Sigmoid colon (tissue), 7 donors: ENCODE results near the gene PCBP3. TPM values are rescaled to one million over a fixed set of nuclear protein-coding genes. Genes with fewer than 3 reads are reported as not detected.

Source experiments
- DNase-seq: peaks from one replicate; pipeline ENCODE4 v3.0.0-alpha.2; 2019
- H3K27ac ChIP-seq, 4 donors: fragments of 200-600 bp; sonication (generic); one replicate each; pipeline ENCODE4 v1.5.1; 2016 to 2019; ENCODE audit warnings: mild to moderate bottlenecking in 1 of 4
- H3K27me3 ChIP-seq, 3 donors: fragments of 200-600 bp; sonication (generic); one replicate each; pipeline ENCODE4 v1.5.1; 2019; ENCODE audit warnings: mild to moderate bottlenecking in 1 of 3
- H3K36me3 ChIP-seq, 4 donors: fragments of 200-600 bp; sonication (generic); one replicate each; pipeline ENCODE4 v1.5.1; 2016 to 2019
- H3K4me1 ChIP-seq, 4 donors: fragments of 200-600 bp; sonication (generic); one replicate each; pipeline ENCODE4 v1.5.1; 2017 to 2019
- H3K4me3 ChIP-seq, 4 donors: fragments of 200-600 bp; sonication (generic); one replicate each; pipeline ENCODE4 v1.5.1; 2017 to 2019; ENCODE audit warnings: mild to moderate bottlenecking in 2 of 4, moderate library complexity in 1 of 4
- H3K9me3 ChIP-seq, 4 donors: fragments of 200-600 bp in 3 of 4; sonication (generic) in 3 of 4; one replicate each; pipeline versions ENCODE4 v1.5.1 to v1.6.1; 2013 to 2019
- EP300 ChIP-seq, 4 donors: sonication (generic); formaldehyde crosslinking; IDR thresholded peaks; one replicate each; pipeline ENCODE4 v1.6.1; 2017; ENCODE audit warnings: antibody characterized with exemption in 4 of 4
- POLR2A ChIP-seq, 2 donors: fragments of 450-650 bp; IDR thresholded peaks; one replicate each; pipeline ENCODE4 v1.6.1; 2016; ENCODE audit warnings: antibody characterized with exemption in 2 of 2, mild to moderate bottlenecking in 2 of 2, moderate library complexity in 2 of 2
- POLR2AphosphoS5 ChIP-seq, 4 donors: sonication (generic); formaldehyde crosslinking; IDR thresholded peaks; one replicate each; pipeline ENCODE4 v1.6.1; 2017; ENCODE audit warnings: antibody characterized with exemption in 4 of 4
- WGBS, 2 donors: extraction: QIAGEN DNeasy Blood & Tissue Kit; methylation state at CpG; one replicate each; pipeline ENCODE4 v1.1.7; 2013; 5-methylcytosine and 5-hydroxymethylcytosine counted together
- intact Hi-C: fragments of 100-400 bp; cut with DNase I; formaldehyde crosslinking; loops from one replicate; pipeline ENCODE4 v1.15.1; 2023
- polyA plus RNA-seq, 3 donors: library from polyadenylated mRNA; stranded (reverse); fragments of 200-250 nt; gene quantifications; one replicate each; pipeline ENCODE4 v1.2.3, GENCODE V29; 2013
- total RNA-seq, 4 donors: library from RNA; depleted of rRNA; stranded (reverse); fragments of >200 nt; gene quantifications; one replicate each; pipeline ENCODE4 v1.1.0, GENCODE V29; 2016
- TF ChIP-seq, protein P1 (sequence below), 4 experiments: fragments of 450-650 bp in 3 of 4; fragments of 200-600 bp in 1 of 4; IDR thresholded peaks; one replicate each; pipeline ENCODE4 v1.5.1; 2016 to 2019; ENCODE audit warnings: antibody characterized with exemption in 4 of 4, mild to moderate bottlenecking in 3 of 4, moderate library complexity in 2 of 4
- donor health status: healthy with polysubstance abuse.
- donor health status: Bipolar disorder and iron deficiency.
- donor health status: healthy.

The PCBP3 gene
- total and polyA plus RNA-seq, 7 donors: 1.2 to 21.3 (median 8.2) TPM

DNA sequence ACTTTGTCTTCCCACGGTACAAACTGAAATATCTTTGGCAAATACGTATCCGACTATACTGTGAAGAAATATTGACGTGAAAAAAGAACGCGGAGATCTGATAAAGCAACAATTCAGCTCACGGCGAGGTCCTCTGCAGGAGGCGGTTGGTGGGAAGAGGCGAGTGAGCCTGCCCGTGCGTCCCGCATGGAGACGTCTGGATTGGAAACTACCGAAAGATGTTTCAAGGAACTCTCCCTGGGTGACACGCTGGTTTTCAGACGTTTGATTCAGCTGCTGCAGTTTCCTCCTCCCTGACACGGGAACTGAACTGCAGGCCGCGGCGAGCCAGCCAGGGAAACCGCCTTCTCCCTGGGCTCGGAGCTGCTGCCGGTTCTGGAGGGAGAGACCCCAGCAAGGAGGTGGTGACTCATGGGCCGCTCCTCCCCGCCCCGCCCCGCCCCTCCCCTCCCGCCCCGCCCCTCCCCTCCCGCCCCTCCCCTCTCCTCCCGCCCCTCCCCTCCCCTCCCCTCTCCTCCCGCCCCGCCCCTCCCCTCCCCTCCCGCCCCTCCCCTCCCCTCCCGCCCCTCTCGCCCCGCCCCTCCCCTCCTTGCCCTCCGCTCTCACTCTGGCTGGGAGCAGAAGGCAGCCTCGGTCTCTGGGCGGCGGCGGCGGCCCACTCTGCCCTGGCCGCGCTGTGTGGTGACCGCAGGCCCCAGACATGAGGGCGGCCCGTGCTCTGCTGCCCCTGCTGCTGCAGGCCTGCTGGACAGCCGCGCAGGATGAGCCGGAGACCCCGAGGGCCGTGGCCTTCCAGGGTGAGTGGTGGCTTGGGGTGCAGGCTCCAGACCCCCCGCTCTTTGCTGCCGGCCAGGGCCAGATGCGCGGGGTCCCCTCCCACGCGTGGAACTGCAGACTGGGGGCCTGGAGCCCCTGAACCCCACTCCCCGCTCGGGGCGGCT is 337.9 kb downstream of the PCBP3 start, which contains the start of gene COL6A1:
COL6A1 (plus strand) TSS at position 620 of the 941 bp plus-strand sequence; CDS start at position 701, 81 bp downstream.
- Histone ChIP-seq H3K27ac (peak within 1 kb of the TSS; percentile 95 to 98 (median 98)), H3K9me3 (no peaks in the 10 kb centered on the region), H3K4me1 (peaks cover 0 to 70% (median 63%) of the 10 kb centered on the region in 4 donors), H3K4me3 (peak within 1 kb of the TSS; percentile 79 to 99 (median 94)), H3K36me3 (peaks cover 16 to 29% (median 20%) of the 10 kb centered on the region in 4 donors), H3K27me3 (no peaks in the 10 kb centered on the region)
- intact Hi-C loops: loop anchor here (2.0 kb wide), 1 partner anchor 41 kb away; no protein-coding TSS in a partner anchor
- 1 to 2% methylated on average over 54 of the region's 63 CpGs for WGBS, 2 donors
- peak in 1 of 4 donors; percentile 4 for TF ChIP-seq EP300 (IDR thresholded peaks at IDR 0.05)
- TF ChIP-seq, protein P1, sequence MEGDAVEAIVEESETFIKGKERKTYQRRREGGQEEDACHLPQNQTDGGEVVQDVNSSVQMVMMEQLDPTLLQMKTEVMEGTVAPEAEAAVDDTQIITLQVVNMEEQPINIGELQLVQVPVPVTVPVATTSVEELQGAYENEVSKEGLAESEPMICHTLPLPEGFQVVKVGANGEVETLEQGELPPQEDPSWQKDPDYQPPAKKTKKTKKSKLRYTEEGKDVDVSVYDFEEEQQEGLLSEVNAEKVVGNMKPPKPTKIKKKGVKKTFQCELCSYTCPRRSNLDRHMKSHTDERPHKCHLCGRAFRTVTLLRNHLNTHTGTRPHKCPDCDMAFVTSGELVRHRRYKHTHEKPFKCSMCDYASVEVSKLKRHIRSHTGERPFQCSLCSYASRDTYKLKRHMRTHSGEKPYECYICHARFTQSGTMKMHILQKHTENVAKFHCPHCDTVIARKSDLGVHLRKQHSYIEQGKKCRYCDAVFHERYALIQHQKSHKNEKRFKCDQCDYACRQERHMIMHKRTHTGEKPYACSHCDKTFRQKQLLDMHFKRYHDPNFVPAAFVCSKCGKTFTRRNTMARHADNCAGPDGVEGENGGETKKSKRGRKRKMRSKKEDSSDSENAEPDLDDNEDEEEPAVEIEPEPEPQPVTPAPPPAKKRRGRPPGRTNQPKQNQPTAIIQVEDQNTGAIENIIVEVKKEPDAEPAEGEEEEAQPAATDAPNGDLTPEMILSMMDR (IDR thresholded peaks at IDR 0.05): no peak
- peak; percentile 73 to 85 for TF ChIP-seq POLR2A (IDR thresholded peaks at IDR 0.05)
- peak; percentile 97 to 98 (median 98) for TF ChIP-seq POLR2AphosphoS5 (IDR thresholded peaks at IDR 0.05)
- peak; percentile 96 for DNase-seq

GRCh38 chr21:45982092-45982757 is 338.7 kb downstream of the PCBP3 start:
- no peaks in the 10 kb centered on the region for H3K9me3 ChIP-seq
- H3K27ac ChIP-seq: peak overlapping the region; percentile 95 to 97 (median 97)
- intact Hi-C loops: loop anchor here (2.0 kb wide), 1 partner anchor 41 kb away; no protein-coding TSS in a partner anchor
- H3K4me1 ChIP-seq: peaks cover 0 to 70% (median 65%) of the 10 kb centered on the region in 4 donors
- DNase-seq: peak; percentile 71
- H3K4me3 ChIP-seq: peak overlapping the region; percentile 79 to 99 (median 94)
- H3K27me3 ChIP-seq: no peaks in the 10 kb centered on the region
- peaks cover 25 to 37% (median 28%) of the 10 kb centered on the region in 4 donors for H3K36me3 ChIP-seq
- TF ChIP-seq, protein P1 (IDR thresholded peaks at IDR 0.05): no peak
- 3% methylated on average over 45 of the region's 45 CpGs for WGBS, 2 donors

DNA sequence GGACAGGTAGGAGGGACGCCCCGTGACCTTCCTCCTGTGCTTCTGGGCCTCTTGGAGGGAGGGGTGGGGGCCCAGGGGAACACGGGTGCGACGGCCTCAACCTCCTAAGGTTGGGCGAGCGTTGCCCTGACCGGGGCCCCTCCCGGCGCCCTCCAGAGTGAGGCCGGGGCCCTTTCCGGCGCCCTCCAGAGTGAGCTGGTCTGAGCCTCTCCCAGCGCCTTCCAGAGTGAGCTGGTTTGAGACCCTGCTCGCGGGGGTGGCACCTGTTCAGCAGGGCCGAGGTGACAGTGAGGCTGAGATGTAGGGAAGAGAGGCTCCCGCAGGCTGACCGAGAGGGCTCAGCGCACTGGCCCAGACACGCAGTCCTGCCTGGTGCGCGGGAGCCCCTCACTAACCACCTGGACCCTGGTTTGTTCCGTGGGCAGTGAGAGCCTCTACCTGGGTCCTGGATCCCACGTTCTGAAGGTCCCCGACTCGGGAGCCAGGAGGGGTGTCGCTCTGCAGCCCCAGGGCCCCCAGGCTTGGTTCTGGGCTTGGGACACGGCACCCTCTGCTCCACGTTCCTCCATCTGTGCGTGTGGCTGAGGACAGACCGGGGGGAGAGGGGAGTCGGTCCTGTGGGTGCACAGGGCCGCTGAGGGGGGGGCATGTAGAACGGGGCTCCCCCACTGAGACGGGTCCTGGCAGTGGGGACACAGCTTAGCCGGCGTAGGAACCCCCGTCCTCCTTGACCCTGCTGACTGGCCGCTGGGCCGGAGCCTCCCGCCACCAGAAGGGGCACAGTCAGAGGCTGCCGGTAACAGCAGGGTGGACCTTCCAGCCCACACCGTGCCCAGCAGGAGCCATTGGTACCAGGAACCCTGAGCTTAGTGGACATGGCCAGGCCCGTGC is 339.5 kb downstream of the PCBP3 start:
- Histone ChIP-seq H3K27ac (peak overlapping the region; percentile 95 to 97 (median 97)), H3K4me1 (peaks cover 0 to 69% (median 65%) of the 10 kb centered on the region in 4 donors), H3K36me3 (peaks cover 29 to 41% (median 31%) of the 10 kb centered on the region in 4 donors), H3K27me3 (no peaks in the 10 kb centered on the region), H3K9me3 (no peaks in the 10 kb centered on the region), H3K4me3 (peak overlapping the region; percentile 79 to 99 (median 94))
- WGBS, 2 donors: 46 to 48% methylated on average over 45 of the region's 45 CpGs
- intact Hi-C loops: loop anchor here (2.0 kb wide), 1 partner anchor 40 kb away; no protein-coding TSS in a partner anchor
- TF ChIP-seq EP300 (IDR thresholded peaks at IDR 0.05): no peak
- TF ChIP-seq POLR2A (IDR thresholded peaks at IDR 0.05): no peak
- TF ChIP-seq, protein P1 (IDR thresholded peaks at IDR 0.05): no peak
- peak in 1 of 4 donors; percentile 5 for TF ChIP-seq POLR2AphosphoS5 (IDR thresholded peaks at IDR 0.05)
- DNase-seq: peak; percentile 76

GRCh38 chr21:45983649-45983965 is 340.1 kb downstream of the PCBP3 start:
- peaks cover 29 to 44% (median 32%) of the 10 kb centered on the region in 4 donors for H3K36me3 ChIP-seq
- TF ChIP-seq, protein P1 (IDR thresholded peaks at IDR 0.05): no peak
- no peak for TF ChIP-seq POLR2AphosphoS5 (IDR thresholded peaks at IDR 0.05)
- TF ChIP-seq EP300 (IDR thresholded peaks at IDR 0.05): no peak
- TF ChIP-seq POLR2A (IDR thresholded peaks at IDR 0.05): no peak
- H3K4me1 ChIP-seq: peaks cover 0 to 66% (median 63%) of the 10 kb centered on the region in 4 donors
- peak; percentile 64 for DNase-seq
- no peaks in the 10 kb centered on the region for H3K27me3 ChIP-seq
- intact Hi-C loops: loop anchor here (2.0 kb wide), 1 partner anchor 39 kb away; no protein-coding TSS in a partner anchor
- peak overlapping the region; percentile 95 to 97 (median 97) for H3K27ac ChIP-seq
- 85 to 86% methylated on average over 13 of the region's 13 CpGs for WGBS, 2 donors
- H3K9me3 ChIP-seq: no peaks in the 10 kb centered on the region
- peak overlapping the region; percentile 79 to 99 (median 94) for H3K4me3 ChIP-seq
